HL-60/S4 treated with phorbol 12-myristate 13-acetate at 8.2 ng/mL for 4 days and 3 days (cell line): ENCODE results near the gene IFT43.

Source experiments
- in situ Hi-C: fragments of 300-500 bp; cut with MboI; formaldehyde crosslinking; loops from 2 replicates; pipeline ENCODE4 v1.15.0; 2022; ENCODE audit warnings: low sequenced_read_pairs

Gene IFT43

GRCh38 chr14:76063327-76063726, 77.8 kb downstream of the IFT43 start:
- in situ Hi-C loops: loop anchor here (25.0 kb wide), 1 partner anchor 324 kb away; the partner anchor contains the start of gene ESRRB

DNA sequence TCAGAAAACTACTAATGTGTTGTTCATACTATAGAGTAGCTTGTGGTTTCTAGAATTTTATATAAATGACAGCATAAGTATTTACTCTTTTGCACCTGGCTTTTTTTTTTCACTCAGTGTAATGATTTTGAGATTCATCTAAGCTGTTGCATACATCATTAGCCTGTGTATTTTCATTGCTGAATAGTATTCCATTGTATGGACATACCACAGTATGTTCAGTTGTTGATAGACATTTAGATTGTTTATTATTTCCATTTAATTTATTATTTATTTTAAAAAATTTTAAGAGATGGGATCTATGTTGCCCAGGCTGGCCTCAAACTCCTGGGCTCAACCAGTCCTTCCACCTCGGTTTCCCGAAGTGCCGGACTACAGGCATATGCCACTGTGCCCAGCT, 80.0 kb downstream of the IFT43 start:
- in situ Hi-C loops: loop anchor here (25.0 kb wide), 1 partner anchor 322 kb away; the partner anchor contains the start of gene ESRRB

GRCh38 chr14:76067536-76067935, 82.0 kb downstream of the IFT43 start:
- in situ Hi-C loops: loop anchor here (25.0 kb wide), 1 partner anchor 320 kb away; the partner anchor contains the start of gene ESRRB

DNA sequence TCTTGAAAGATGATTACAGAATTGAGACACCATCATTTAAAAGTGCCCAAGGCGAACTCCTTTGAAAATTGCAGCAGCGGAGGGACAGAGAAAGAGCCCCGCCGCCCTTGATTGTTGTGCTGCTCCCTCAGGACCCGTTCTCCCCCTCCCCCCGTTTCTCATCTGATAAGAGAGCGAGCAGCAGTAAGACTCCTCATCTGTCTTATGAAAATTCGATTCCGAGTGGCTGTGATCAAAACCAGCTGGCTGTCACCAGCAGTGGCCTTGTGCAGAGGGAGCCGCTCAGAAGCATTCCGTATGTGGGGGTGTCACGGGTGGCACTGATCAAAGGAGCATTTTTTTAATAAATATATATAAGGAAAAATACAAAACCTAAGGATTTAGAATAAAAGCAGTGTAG, 88.2 kb downstream of the IFT43 start:
- in situ Hi-C loops: loop anchor here (25.0 kb wide), 1 partner anchor 314 kb away; the partner anchor contains the start of gene ESRRB

DNA sequence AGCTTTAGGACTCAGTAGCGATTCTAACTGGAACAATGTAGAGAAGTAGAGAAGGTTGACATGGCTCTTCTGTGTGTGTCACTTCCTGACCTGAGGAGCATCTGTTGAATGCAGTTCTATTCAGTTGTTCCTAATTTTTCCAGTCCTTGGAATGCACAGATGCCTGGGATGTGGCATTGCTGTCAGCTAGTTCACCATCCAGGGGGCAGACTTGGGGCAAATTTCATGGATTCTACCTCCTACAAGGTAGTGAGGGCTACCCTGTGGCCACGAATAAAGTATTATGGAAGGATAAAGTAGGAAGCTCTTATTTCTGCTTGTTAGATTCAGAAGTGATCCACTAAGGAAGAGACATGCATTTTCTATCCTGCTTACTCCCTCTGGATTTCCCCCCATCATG, 91.8 kb downstream of the IFT43 start:
- in situ Hi-C loops: no loop called here

DNA sequence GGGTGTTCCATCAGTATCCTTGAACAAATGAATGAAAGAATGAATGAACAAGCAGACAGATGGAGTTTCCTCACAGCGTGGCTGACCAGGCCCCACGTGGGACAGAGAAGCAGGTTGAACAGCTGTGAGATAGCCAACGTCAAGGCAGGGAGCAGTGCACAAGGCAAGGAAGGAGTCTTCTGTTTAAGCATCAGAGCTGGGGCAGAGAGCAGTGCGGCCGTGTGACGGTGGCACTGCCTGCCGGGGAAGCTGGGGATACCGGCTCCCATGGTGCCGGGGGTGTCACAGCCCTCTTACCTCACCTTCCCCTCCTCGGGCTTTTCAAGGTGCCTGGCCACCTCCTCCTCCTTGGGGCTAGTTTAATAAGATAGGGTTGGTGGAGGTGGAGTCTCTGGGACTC, 92.9 kb downstream of the IFT43 start:
- in situ Hi-C loops: no loop called here

DNA sequence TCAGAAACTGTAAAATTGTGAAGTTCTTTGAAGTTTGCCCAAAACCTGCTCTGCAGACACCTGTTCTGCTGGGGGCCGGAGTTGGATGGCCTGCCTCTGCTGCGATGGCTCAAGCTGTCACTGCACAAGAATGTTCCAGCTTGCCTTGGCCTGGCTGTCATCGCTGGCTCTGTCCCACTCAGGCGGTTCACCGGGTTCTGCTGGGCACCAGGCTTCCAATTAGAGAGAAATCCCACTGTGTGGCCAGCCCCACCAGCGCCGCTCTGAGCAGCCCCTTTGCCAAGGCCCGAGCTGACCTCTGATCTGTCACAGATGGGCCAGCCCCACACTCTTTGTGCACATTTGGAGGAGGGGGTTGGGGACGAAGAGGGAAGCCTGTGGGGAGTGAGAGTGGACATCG, 94.5 kb downstream of the IFT43 start:
- in situ Hi-C loops: no loop called here

- in situ Hi-C loops: no loop called here
Measured at GRCh38 chr14:76080471-76080870, 94.9 kb downstream of the IFT43 start.

- in situ Hi-C loops: no loop called here
Measured at GRCh38 chr14:76081642-76082041, 96.1 kb downstream of the IFT43 start.

- in situ Hi-C loops: no loop called here
Measured at GRCh38 chr14:76083796-76084765, 98.5 kb downstream of the IFT43 start.

DNA sequence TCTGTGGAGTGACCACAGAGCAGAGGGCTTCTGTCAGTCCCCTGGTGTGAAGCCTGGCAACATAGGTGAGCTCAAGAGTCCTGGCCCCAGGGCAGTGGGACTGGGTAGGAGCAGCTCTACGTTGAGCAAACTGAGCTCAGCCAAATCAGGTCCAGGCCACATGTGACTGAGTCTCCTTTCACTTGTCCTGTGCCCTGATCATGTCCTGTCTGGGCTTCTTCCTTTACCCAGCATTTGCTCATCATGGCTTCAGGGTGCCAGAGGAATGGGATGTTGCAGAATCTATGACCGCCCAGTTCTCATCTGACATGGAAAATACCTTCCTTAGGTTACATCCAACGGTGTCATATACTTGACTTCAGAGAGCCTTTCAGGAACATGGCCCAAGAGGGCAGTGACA, 99.8 kb downstream of the IFT43 start:
- in situ Hi-C loops: no loop called here

- in situ Hi-C loops: no loop called here
Measured at GRCh38 chr14:76086636-76087035, 101.1 kb downstream of the IFT43 start.

- in situ Hi-C loops: no loop called here
Measured at GRCh38 chr14:76088326-76088725, 102.8 kb downstream of the IFT43 start.

GRCh38 chr14:76088771-76089571, 103.4 kb downstream of the IFT43 start:
- in situ Hi-C loops: no loop called here

- in situ Hi-C loops: no loop called here
Measured at GRCh38 chr14:76089575-76089974, 104.0 kb downstream of the IFT43 start.

DNA sequence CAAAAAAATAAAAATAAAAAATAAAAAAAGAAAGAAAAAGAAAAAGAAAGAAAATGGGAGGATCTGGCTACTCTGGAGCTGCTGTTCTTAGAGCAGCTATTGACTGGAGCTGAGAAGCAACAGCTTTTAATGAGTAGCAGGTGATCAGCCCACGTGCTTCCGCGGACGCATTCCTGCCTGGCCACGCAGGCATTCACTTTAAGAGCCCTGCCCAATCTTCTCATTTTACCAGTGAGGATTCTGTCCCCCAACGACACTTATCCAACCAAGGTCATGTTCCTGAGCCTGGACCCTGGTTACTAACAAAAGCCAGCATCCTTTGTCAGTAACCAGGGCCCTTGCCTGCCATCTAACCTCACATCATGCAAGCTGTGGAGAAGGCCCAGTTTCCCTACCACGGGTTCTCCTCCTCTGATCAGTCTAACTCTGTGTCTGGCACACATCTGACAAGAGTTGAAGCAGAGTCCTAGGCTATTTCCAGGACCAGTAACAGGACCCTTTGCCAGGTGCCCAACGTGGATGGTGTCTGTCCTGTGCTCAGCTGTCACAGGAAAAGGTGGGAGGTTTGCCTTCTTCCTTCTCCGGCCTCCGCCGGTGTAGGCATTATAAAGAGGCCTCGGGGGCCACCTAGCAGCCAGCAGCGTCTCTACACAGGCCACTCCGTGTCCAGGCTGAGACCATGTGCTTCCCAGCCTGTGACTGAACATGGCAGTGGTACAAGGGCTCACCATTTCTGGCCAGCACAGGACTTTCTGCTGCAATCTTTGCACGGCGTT, 105.2 kb downstream of the IFT43 start:
- in situ Hi-C loops: no loop called here

DNA sequence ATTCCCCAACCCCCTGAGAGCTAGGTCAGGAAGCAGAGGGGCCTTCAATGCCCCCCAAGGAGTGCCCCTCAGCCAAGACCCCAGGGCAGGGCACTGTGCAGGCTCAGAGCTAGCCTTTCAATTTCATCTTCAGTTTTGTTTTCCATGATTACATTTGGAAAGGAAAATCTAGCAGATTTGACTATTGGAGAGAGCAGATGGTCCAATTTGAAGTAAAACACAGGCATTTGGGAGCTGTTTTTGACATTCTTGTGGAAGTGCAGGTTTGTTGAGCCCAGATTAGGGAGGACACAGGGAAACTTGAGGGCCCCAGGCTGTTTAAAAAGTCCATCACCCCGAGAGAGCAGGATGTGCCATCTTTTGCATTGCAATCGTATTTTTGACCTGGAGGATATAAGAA, 107.5 kb downstream of the IFT43 start:
- in situ Hi-C loops: no loop called here

DNA sequence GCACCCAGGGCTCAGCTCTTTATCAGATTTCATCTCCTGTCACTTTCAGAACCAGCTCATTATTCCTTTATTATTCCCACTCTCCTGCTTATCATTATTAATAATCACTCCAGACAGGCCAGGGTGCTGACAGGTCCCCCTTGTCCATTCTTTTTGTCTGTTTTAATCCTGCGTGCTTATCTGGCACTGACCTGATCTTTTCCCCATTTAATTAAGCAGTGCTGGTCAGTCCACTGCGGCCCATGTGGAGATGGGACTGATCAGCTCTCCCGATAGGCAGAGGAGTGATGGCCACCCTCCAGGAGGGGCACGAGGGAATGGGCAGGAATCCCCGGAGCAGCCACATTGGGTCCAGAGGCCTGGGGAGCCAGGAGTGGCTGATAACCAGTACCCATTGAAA, 110.7 kb downstream of the IFT43 start:
- in situ Hi-C loops: no loop called here

DNA sequence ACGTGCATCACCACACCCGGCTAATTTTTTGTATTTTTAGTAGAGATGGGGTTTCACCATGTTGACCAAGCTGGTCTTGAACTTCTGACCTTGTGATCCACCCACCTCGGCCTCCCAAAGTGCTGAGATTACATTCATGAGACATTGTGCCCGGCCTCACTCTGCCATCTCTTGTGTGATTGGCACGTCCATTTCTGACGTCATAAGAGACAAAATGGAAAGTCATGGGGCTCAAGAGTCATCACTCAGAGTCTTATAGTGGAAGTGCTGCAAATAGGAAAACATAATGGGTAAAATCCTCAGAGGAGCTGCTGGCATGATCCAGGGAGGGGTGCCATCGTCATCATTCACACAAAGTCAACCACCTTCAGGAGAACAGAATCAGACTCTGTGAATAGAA, 112.0 kb downstream of the IFT43 start:
- in situ Hi-C loops: no loop called here

- in situ Hi-C loops: no loop called here
Measured at GRCh38 chr14:76098047-76098446, 112.5 kb downstream of the IFT43 start.
